ENCODE results near the gene PRPSAP2.
"Not testable (repeated sequence)": the region's sequence is repeated elsewhere in the genome, so short reads cannot be mapped to it uniquely, and the experiment has no call there.

GRCh38 chr17:18827613-18828012 lies 30.3 kb upstream of the PRPSAP2 start:
- TF ChIP-seq CTCF, POLR2A, EP300, POLR2AphosphoS5 (IDR thresholded peaks at IDR 0.05): not testable (repeated sequence)

Data from upper lobe of left lung (tissue), 4 donors.